Central memory CD4-positive, alpha-beta T cell (primary cell): ENCODE results near the gene HSFX3.
"Not testable (repeated sequence)": the region's sequence is repeated elsewhere in the genome, so short reads cannot be mapped to it uniquely, and the experiment has no call there.

Source experiments
- DNase-seq: peaks from one replicate; pipeline ENCODE4 v3.0.0; 2022
- total RNA-seq, 3 experiments: gene quantifications; one replicate each; lab custom pipeline; 2026; lab: John Stamatoyannopoulos, UW

Gene HSFX3, protein sequence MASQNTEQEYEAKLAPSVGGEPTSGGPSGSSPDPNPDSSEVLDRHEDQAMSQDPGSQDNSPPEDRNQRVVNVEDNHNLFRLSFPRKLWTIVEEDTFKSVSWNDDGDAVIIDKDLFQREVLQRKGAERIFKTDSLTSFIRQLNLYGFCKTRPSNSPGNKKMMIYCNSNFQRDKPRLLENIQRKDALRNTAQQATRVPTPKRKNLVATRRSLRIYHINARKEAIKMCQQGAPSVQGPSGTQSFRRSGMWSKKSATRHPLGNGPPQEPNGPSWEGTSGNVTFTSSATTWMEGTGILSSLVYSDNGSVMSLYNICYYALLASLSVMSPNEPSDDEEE
- 0 reads per million in 3 experiments for total RNA-seq

DNA sequence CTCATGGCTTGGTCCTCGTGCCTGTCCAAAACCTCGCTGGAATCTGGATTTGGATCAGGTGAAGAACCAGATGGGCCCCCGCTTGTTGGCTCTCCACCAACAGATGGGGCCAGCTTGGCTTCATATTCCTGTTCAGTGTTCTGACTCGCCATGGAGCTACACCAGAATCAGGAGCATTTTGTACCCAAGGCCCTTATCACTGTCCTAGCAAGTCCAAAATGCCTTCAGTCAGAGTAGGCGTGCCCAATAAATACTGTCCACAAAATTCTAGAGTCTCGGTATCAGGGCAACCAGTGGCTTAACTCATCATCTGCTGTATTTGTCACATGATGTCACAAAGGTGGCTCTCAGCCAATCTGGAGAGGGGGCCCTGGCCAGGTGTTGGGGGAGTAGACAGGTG lies at the start of gene HSFX3:
TSS of gene HSFX3 (minus strand) at position 224 of the 400 bp plus-strand sequence. CDS start at position 152, 72 bp downstream.
- DNase-seq: not testable (repeated sequence)

DNA sequence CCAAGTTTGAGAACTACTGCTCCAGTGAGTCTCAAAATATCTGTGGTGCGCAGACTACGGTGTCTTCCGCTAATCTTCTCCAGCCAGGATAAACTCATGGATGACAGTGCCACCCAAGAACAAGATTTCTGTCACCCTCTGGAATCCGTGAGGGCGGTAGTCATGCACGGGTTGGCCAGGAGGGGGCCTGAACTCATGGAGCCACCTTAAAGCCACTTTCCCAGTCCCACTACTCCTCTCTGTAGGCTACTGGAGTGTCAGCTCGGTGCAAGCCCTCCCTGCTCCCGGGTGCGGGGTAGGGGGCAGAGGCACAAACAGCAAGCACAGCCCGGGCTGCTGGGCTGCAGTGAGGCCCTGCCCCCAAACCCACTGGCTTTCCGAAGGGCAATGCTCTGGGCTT lies 48.9 kb upstream of the HSFX3 start:
- DNase-seq: not testable (repeated sequence)

DNA sequence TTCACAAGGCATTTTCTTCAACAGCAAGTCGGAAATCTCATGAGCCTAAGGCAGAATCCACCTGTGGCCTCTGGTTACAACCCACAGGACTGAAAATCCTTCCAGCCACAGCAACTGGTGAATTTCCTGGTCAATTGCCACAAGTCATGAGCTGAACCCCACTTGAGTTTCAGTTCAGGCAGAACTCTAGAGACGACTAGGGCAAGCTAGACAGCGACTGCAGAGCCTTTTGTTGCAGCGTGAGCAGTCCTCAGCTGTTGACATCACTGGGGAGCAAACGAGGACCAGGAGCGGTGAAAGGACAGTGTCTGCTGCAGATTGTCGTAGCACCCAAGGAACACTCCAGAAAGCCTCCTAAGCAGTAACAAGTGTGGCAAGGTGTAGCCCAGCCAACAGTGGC lies 46.2 kb upstream of the HSFX3 start:
- not testable (repeated sequence) for DNase-seq

DNA sequence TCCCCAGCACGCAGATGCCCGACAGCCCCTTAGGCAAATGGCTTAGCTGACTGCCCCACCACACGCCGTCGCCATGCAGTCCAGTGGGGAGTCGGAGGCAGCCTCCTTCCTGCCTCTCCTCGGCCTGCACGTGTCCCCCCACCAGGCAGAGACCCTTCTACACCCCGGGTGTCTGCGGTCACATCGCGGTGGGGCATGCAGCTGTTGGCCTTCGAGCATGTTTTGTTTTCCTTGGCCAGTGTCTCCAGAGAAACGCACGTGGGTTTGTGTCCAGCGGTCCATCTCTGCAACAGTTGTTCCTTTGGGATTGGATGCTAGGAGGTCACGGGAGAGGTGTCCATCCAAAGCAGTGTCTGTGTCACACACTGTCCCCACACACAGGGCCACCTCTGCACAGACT lies 45.5 kb upstream of the HSFX3 start, which contains the start of gene HSFX2:
TSS of gene HSFX2 (minus strand) at position 101 of the 400 bp plus-strand sequence. CDS start 614 bp downstream, outside the sequence.
- not testable (repeated sequence) for DNase-seq

DNA sequence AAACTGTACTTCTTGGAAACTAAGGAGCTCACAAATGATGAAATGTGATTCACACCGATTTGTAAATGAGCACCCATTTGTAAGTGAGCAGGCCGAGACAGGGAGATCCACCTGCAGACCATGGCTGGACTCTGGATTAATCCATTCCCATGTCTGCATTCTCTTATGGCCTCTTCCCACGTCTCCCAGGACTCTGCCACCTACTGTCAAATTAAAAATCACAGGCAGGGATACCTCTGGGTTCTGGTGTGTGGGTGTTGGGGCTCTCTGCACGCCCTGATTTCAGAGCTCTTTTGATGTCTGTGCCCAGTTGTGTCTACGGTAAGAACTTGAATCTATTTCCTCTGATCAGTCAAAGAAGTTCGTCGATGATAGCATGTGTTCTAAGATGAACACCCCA lies 41.3 kb upstream of the HSFX3 start:
- DNase-seq: not testable (repeated sequence)

DNA sequence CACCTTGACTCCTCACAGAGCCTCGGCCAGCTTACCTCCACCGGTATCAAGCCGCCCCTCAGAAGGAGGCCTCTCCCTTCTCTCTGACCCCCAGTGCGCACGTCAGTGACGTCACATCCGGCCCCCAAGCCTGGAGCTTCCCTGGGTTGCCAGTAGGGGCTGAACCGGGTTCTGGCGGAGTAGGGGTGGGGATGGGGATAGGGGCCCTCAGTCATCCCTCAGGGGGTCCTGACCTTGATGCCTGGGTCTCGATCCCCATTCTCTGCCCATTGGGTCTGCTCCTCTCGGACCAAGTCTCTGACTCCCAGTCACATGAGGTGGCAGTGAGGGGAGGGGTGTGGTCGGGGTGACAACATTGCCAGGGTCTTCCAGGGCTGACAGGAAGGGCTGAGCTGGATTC lies 37.6 kb upstream of the HSFX3 start, which contains the start of gene MAGEA9B:
TSS of gene MAGEA9B (minus strand) at position 101 of the 400 bp plus-strand sequence. CDS start 4,280 bp downstream, outside the sequence.
- not testable (repeated sequence) for DNase-seq

DNA sequence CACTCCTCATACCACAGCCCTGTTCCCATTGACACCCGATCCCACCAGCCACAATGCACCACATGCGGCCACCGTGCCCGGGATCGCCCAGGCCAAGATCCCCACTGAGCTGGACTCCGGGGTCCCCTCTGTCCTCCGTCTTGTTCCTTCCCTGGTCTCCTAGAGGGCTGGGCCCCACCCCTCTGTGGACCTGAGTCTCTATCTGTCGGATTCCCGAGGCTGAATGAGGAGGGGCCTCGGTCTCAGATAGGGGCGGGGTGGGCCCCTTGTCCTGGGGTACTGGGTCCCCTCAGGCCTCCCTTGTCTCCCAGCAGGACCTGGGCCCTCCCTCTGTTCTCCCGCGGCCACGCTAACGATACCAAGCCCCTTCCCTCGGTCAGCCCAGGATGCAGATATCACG lies 35.9 kb upstream of the HSFX3 start:
- DNase-seq: not testable (repeated sequence)

DNA sequence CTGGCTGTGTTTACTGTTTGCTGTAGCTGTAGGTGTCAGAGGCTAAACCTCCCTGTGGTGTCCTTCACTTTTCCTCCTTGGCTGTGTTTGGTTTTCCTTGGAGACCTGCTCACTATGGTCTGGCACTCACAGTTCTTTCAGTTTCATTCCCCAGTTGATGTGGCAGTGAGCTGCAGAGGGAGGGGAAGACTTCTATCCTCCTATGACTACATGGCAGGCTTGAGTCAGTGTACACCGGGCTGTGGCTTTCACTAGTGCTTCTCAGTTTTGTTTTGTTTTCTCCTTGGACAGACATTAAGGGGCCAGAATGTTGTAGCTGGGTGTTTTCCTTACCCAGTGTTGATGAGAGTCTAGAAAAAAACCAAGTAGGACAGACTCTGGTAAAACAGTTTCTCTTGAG lies 23.7 kb upstream of the HSFX3 start:
- not testable (repeated sequence) for DNase-seq

DNA sequence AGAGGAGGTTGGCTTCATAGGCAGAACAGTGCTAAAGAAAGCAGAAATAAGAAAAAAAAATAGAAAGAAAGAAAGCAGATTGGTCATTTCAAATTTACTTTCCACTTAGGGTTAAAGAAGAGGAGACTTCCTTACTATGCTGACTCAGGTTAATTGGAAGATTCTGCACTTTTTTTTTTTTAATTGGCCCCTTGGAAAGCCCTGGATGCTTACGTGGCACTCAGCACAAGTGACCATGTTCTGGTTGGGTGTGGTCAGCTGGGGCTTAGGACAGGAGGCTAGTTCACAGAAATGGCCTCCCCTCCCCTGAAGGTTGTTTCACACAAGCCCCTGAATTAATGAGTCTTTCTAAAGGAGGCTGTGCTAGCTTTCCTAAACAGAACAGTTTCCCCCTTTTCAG lies 23.0 kb upstream of the HSFX3 start:
- no peak for DNase-seq

DNA sequence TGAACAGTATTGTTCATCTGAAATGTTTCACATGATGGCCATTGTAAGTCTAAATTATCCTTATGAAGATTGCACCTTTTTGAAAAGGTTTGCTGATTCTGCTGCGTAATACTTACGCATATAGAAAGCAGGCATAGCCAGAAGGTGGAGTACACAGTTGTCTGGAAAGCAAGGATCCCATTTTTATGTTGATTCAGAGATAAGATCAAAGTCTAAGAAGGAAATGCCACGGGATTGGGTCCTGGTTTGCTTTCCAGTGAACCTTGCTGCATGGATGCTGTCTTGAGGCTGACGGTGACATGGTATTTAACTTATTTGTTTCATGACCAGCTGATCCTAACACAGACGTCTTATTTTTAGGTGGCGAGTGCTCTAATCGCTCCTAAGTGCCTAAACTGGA lies 22.0 kb upstream of the HSFX3 start:
- DNase-seq: no peak

DNA sequence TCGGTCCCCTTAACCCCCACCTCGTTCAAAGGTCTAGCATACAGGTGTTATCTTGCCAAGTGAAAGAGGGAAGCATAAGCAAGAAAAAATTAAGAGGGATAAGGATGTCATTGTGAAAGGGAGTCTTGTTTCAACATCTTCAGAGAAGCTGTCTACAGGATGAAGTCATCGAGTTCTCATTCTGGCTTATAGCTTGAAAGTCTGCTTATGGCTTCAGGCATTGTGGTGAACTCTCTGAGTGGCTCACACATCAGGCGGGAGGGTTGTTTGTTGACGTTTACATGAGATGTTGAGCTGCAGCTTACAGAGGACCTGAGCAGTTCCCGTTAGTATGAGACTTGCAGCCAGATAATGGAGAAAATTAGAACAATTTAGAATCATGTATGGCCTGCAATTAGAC lies 20.9 kb upstream of the HSFX3 start:
- no peak for DNase-seq

DNA sequence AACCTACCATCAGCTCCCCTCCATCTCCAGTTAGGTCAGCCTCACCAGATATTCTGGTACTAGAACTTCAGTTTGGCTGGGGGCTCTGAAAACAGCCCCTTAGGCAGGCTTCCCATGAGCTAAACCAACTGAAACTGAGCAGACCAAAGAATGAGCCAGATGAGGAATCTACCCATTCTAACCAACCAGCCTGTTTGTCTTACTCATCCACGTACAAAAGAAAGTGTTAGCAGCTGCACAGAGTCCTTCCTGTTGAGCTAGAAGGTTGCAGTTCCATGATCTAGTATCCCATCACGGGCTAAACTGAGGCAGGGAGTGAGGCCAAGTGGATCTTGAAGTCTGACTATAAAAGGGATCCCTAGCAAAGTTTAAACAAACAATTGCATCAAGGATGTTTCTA lies 20.0 kb upstream of the HSFX3 start:
- no peak for DNase-seq

DNA sequence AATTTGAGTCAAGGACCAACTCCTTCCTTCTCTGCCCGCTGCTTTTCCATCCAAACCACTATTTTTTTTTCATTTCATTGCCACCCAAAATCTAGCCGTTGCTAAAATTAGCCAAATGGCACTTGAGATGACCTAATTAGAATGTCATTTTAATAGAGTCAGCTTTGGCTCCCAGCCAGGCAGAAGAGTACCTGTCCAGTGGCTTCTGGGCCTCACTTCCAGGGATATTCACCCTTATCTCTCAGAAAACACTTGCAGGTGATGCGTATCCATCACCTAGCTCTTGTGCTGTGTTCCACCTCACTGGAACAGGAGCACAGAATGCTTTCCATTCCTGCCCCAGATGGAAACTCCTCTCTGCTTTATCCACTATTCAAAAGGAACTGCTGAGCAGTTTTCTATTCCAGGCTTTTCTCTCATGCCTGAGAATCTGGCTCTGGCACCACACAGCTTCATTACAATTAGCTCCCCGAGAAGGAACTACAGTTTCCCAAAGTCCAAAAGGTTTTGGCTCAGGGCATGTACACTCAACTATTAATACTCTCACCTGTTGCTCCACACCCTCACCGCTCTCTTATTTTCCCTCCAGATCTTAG lies 19.1 kb upstream of the HSFX3 start:
- DNase-seq: no peak

DNA sequence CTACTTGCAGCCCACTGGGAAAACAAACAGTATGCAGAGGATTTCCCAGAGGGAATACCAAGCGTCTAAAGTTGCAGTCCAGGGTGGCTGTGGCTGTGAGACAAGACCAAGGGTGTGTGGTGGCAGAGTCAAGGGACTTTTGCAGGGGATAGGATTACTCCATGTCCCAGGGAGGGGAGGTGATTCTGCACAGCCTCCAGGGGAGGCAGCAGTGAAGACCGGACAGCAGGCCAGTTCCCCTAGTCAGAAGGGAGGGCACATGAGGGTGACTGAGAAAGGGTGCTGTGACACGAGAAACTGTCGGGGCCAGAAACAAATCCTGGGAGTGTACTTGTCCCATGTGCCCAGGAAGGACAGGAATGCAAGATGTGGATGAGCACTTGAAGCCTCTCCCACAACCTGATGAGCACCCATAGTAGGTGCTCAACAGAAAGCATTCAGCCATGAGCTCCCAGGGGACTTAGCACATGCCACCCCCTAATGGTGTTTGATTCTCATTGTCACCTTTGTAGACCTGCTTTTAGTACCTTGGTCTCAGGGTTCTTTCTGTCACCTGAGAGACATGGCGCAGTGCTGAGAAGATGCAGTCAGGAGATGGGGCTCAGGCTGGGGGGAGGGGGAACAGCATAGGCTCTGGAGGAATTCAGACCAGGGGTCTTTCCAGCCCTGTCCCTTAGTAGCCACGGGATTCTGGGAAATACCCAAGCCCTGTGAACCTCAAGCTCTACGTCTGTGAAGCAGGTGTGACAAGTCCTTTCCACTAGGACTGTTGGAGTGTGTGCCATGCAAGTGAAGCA lies 18.1 kb upstream of the HSFX3 start:
- DNase-seq: no peak

DNA sequence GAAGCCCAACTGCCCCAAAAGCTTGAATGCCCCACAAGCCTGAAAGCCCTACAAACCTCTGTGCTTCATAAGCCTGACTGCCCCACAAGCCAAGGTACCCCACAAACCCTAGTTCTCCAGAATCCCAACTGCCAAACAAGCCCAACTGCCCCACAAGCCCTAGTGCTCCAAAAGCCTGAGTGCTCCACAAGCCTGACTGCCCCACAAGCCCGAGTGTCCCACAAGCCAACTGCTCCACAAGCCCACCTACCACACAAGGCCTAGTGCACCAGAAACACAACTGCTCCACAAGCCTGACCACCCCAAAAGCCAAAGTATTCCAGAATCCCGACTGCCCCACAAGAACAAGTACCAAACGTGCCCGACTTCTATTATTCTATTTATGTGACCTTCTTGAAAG lies 13.6 kb upstream of the HSFX3 start:
- DNase-seq: no peak

DNA sequence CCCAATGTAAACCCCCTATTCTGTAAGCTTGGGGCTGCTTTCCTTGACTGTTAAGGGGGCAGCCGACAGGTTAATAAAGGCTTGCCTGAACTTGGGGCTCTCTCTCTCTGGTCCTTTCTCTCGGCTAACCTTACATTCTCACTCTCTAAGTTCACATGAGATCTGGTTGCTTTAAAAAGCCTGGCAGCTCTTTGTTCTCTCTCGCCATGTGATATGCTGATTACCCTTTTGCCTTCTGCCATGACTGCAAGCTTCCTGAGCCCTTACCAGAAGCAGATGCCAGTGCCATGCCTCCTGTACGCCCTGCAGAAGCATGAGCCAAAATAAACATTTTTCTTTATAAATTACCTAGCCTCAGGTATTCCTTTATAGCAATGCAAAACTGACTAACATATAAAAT lies 5.5 kb upstream of the HSFX3 start:
- DNase-seq: not testable (repeated sequence)

DNA sequence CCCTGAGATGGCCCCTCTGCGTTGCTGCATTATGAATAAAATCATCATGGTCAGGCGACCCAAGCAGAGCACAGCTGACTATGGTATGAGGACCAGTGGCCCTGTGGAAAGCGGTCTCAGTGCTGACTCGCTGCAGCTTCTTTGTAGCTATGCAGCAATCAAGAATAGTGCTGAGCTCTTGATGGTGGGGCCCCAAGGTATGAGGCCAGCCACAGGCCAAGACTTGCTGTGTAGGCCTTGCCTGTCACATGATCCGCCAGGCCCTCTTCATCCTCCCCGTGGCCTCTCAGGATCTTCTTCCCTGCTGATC lies 2.2 kb upstream of the HSFX3 start:
- DNase-seq: not testable (repeated sequence)

DNA sequence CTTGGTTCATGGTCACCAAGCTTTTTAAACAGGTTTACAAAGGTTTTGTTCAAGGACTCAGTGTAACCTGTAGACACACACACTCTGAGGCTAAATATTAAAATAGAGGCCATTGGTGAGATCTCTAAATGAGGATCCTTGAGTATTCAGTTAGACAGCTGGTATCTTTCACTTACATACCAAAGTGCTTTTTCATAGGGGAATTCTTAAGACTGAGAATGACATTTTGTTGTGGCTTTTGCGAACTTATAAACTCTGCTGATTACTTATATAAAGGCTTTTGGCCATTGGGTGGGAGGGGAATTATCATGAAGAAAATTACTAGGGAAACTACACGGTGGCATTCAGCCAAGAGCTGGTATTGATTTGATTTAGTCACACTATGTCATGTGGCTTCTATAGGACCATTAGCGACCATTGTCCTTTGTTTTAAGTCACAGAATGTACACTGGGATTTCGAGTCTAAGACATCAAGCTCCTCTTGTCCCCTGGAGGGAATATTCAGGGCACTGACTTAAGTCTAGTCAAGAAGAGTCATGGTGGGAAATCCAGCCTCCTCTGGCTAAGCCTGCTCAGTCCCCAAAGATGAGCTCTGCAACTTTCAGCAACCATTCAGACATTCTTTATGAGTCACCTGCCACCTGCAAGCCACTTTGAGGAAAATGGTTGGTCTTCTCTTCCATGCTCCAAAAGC lies 1.7 kb upstream of the HSFX3 start:
- not testable (repeated sequence) for DNase-seq

DNA sequence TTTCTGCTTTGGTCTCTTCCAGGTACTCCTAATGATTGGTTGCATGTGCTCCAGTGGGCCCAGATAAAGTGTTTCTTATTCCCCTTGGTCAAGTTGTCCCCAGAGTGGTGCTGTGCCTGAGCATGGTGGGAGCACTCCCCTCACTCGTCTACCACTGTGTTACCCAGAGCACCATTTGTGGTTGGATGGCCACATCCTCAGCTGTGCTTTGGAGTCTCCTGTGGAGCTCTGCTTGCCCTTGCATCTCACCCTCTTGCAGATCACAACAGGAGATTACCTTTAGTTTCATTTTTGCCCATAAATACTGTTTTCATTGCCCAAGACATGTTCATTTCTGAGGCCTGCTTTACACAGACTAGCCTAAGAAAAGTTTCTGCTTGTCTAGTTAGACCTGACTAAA lies 730 bp upstream of the HSFX3 start:
- DNase-seq: not testable (repeated sequence)

DNA sequence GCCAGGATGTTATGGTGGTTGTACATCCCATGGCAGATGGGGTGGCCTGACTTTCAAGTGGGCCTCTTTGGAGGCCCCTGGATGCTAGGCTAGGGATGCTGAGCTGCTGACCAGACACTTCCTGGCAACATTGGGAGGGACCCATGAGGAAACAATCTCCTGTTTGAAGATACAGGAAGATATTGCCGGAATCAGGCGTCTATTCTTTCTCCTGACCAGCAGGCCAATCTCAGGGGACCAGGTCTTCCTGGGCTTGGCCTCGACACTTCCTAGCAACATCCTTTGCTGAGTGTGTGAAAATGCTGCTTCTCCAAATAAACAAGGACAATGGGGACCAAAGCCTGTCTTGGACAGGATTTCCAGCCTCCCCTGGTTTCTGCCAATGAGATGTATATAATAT lies 1.9 kb downstream of the HSFX3 start:
- DNase-seq: not testable (repeated sequence)

DNA sequence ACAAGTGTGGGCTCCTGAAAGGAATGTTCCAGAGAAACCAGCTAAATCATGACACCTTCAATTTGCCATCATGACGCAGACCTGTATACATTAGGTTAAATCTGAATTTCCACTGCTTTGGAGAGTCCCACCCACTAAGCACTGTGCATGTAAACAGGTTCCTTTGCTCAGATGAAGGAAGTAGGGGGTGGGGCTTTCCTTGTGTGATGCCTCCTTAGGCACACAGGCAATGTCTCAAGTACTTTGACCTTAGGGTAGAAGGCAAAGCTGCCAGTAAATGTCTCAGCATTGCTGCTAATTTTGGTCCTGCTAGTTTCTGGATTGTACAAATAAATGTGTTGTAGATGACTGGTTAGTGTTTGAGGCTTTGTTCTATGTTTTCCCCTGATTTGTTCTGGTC lies 2.8 kb downstream of the HSFX3 start:
- DNase-seq: not testable (repeated sequence)
